GM06990 (cell line): Measurements from ENCODE around the gene HS6ST3.
A peak's percentile ranks its signal among the peaks of the same experiment; 100 is the strongest.

ENCODE experiments used
- DNase-seq: peaks from one replicate; pipeline ENCODE4 v3.0.0-alpha.2; 2011; ENCODE audit not compliant: insufficient read length; ENCODE audit errors: extremely low read depth
- H3K27me3 ChIP-seq: replicated peaks from 2 replicates; pipeline ENCODE4 v1.6.0; 2011; ENCODE audit warnings: low read length; ENCODE audit not compliant: control insufficient read depth, insufficient read depth
- H3K36me3 ChIP-seq: 2 replicates; pipeline ENCODE4 v1.5.1; 2011; ENCODE audit warnings: low read length; ENCODE audit not compliant: control insufficient read depth, insufficient read depth
- H3K4me3 ChIP-seq: replicated peaks from 2 replicates; pipeline ENCODE4 v1.5.1; 2011; ENCODE audit warnings: low read depth, mild to moderate bottlenecking, control low read depth, low read length
- CTCF ChIP-seq: IDR thresholded peaks from 2 replicates; pipeline ENCODE4 v1.5.1; 2011; ENCODE audit warnings: low read length, control low read depth, mild to moderate bottlenecking, inconsistent platforms; ENCODE audit not compliant: insufficient read depth, poor library complexity, severe bottlenecking

HS6ST3 gene

DNA sequence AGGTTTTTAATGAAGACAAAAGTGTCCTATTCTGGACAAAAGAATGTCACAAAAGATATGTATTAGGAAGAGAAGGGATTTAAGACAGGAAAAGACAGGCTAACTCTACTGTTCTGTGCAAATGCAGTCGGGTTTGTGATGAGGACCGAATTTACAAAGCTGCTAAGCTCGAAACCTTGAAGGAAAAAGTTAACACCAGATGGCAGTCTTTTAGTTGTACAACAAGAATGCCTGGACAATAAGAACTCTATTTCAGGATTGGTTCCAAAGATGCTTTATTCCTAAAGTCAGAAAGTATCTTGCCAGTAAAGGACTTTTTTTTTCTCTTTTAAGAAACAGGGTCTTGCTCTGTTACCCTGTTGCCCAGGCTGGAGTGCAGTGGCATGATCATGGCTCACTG is 51.1 kb downstream of the HS6ST3 start:
- Histone ChIP-seq H3K27me3 (no peaks in the 10 kb centered on the region), H3K36me3 (no peaks in the 10 kb centered on the region), H3K4me3 (no peak overlapping the region)
- DNase-seq: no peak
- peak; percentile 16 for TF ChIP-seq CTCF

- TF ChIP-seq CTCF: no peak
- Histone ChIP-seq H3K27me3 (no peaks in the 10 kb centered on the region), H3K36me3 (no peaks in the 10 kb centered on the region), H3K4me3 (no peak overlapping the region)
- no peak for DNase-seq
Measured at GRCh38 chr13:96159725-96160124, 69.8 kb downstream of the HS6ST3 start.

- Histone ChIP-seq H3K4me3 (no peak overlapping the region), H3K36me3 (no peaks in the 10 kb centered on the region), H3K27me3 (no peaks in the 10 kb centered on the region; the same call in 1 of the 2 replicates)
- no peak for DNase-seq
- TF ChIP-seq CTCF: no peak
Measured at GRCh38 chr13:96161141-96161540, 71.2 kb downstream of the HS6ST3 start.

DNA sequence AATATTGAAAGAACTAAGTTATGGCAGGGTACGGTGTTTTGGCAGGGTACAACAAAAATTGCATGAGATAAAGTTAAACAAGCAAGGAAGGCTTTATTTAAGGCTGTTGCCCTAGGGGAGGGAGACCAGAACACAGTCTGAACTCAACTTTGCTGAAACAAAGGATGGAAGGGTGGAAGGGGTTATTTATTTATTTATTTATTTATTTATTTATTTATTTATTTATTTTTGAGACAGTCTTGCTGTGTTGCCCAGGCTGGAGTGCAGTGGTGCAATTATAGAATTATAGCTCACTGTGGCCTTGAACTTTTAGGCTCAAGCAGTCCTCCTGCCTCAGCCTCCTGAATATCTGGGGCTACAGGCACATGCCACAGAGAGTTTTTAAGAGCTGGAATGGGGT is 75.9 kb downstream of the HS6ST3 start:
- Histone ChIP-seq H3K27me3 (no peaks in the 10 kb centered on the region; the same call in none of the 2 replicates), H3K4me3 (no peak overlapping the region), H3K36me3 (no peaks in the 10 kb centered on the region)
- TF ChIP-seq CTCF: no peak
- no peak for DNase-seq

DNA sequence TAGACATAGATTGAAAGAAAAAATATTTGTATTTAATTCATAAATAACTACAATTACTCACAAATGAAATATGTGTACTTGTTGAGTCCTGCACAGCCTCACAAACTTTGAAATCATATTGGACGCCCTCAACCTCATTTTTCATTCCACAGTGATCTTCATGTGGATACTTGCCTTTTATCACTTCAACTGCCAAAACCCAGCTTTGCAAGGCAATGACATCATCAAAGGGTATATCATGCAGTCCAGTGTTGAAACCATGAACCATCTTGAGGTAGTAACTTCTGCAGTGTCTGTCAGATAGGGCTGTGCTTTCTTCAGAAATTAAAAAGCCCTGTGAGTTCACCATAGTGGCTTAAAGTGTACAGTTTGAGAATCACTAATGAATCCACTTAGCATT is 82.2 kb downstream of the HS6ST3 start:
- Histone ChIP-seq H3K27me3 (no peaks in the 10 kb centered on the region; the same call in 1 of the 2 replicates), H3K4me3 (no peak overlapping the region), H3K36me3 (no peaks in the 10 kb centered on the region)
- no peak for DNase-seq
- no peak for TF ChIP-seq CTCF

DNA sequence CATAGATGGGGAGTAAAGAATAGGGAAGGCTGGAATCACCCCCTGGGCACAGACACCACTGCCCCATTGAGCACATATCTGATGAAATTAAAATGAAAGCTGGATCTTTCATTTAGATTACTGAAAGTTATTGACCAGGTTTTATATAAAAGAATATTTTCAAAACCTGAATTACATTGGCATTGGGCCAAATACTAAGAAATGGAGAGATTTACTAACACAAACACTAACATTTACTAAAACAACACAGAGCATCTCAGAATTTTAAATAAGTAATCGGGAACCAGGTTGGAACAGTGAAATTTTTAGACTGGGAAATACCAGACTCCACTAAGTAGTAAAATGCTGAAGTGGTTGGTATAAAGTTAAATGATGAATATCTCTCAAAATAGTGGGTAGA is 88.9 kb downstream of the HS6ST3 start:
- H3K4me3 ChIP-seq: no peak overlapping the region

More for the DNA sequence above, 88.9 kb downstream of the HS6ST3 start:
- no peaks in the 10 kb centered on the region for H3K27me3 ChIP-seq
- no peak for DNase-seq
- TF ChIP-seq CTCF: no peak
- no peaks in the 10 kb centered on the region for H3K36me3 ChIP-seq
